ENCODE measurements around the gene EIF4A2. TPM values are rescaled to one million over a fixed set of nuclear protein-coding genes. Genes with fewer than 3 reads are reported as not detected.

Gene EIF4A2
- total and polyA plus RNA-seq, 2 of the 13 experiments (the other 11 are each of a cell fraction or from before 2014, with no cell fraction given), result 480 to 596 TPM

DNA sequence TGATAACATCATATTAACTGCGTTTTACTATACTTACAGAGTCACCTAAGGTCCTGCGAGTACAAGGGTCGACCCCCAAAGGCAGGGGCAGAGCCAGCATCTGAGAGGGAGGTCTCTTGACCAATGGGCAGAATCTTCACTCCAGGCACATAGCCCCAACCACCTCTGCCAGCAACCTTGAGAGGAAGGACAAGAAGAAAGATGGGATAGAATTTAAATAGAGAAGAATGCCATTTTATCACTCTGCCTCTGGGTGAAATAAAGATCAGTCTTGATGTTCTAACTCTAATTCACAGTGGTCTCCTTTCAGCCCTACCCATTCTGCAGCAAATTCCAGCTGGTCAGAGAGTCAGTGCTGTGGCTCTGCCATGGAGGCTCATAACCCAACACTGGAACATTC lies 39.7 kb upstream of the EIF4A2 start (continued):
- TF ChIP-seq, protein P1, sequence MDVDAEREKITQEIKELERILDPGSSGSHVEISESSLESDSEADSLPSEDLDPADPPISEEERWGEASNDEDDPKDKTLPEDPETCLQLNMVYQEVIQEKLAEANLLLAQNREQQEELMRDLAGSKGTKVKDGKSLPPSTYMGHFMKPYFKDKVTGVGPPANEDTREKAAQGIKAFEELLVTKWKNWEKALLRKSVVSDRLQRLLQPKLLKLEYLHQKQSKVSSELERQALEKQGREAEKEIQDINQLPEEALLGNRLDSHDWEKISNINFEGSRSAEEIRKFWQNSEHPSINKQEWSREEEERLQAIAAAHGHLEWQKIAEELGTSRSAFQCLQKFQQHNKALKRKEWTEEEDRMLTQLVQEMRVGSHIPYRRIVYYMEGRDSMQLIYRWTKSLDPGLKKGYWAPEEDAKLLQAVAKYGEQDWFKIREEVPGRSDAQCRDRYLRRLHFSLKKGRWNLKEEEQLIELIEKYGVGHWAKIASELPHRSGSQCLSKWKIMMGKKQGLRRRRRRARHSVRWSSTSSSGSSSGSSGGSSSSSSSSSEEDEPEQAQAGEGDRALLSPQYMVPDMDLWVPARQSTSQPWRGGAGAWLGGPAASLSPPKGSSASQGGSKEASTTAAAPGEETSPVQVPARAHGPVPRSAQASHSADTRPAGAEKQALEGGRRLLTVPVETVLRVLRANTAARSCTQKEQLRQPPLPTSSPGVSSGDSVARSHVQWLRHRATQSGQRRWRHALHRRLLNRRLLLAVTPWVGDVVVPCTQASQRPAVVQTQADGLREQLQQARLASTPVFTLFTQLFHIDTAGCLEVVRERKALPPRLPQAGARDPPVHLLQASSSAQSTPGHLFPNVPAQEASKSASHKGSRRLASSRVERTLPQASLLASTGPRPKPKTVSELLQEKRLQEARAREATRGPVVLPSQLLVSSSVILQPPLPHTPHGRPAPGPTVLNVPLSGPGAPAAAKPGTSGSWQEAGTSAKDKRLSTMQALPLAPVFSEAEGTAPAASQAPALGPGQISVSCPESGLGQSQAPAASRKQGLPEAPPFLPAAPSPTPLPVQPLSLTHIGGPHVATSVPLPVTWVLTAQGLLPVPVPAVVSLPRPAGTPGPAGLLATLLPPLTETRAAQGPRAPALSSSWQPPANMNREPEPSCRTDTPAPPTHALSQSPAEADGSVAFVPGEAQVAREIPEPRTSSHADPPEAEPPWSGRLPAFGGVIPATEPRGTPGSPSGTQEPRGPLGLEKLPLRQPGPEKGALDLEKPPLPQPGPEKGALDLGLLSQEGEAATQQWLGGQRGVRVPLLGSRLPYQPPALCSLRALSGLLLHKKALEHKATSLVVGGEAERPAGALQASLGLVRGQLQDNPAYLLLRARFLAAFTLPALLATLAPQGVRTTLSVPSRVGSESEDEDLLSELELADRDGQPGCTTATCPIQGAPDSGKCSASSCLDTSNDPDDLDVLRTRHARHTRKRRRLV (CRISPR knock-in tag; IDR thresholded peaks at IDR 0.05), result no peak
- TF ChIP-seq NCOR1 (IDR thresholded peaks at IDR 0.05; ENCODE audit: borderline replicate concordance, low read length), result no peak

DNA sequence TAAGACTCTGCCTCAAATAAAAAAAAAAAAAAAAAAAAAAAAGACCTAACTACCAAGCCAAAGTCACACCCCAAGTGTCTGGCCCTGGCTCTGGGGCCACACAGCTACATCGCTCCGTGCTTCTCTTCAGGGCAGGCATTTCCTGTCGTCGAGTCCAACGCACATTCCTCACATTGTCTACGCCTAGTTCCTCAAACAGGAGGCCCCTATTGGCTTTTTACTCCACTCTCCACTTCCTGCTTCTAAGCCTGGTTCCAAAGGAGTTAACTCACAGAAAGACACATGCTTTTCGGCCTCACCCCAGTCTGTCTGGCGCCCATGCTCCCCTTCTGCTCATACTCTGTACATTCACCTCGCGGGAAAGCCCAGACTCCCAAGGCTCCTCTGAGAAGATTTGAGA lies 37.4 kb upstream of the EIF4A2 start:
- ATAC-seq (peak; percentile 93), FAIRE-seq (peak; percentile 21), DNase-seq (ENCODE audit: low spot score) (peak; percentile 94)
- ChIA-PET CTCF (ENCODE audit: low intra/inter-chr PET ratio, low total read pairs) (no interaction called here), POLR2A (interaction anchor here (1.0 to 2.6 kb wide), 7 partner anchors 10 to 178 kb away, joined by 3 to 23 read pairs (median 4); partner anchors contain the start of genes EIF4A2 and KNG1)
- intact Hi-C loops (cut with micrococcal nuclease; ENCODE audit: unreplicated experiment) (no loop called here), in situ Hi-C loops (cut with HindIII; ENCODE audit: extremely low pct_ligation_motif_present, low pct_unique_long_range_greater_than_20kb) (no loop called here)
- H3K79me2 ChIP-seq (ENCODE audit: insufficient read depth, low read length), result no peaks in the 10 kb centered on the region
- H3K9me3 ChIP-seq (ENCODE audit: low read length), result no peaks in the 10 kb centered on the region
- H2AFZ ChIP-seq (ENCODE audit: low read length), result no peak overlapping the region
- H3K4me1 ChIP-seq (ENCODE audit: insufficient read depth, low read length), result peaks cover 58% of the 10 kb centered on the region
- H3K36me3 ChIP-seq (replicated peaks in 1 of 2; ENCODE audit: control insufficient read depth in 1 of 2, insufficient read depth in 2 of 2, low read length in 2 of 2), result no peaks in the 10 kb centered on the region
- no peak overlapping the region for H3K4me3 ChIP-seq (replicated peaks in 1 of 3; ENCODE audit: insufficient read depth in 1 of 3, low read depth in 2 of 3, low read length in 3 of 3)
- H3K27ac ChIP-seq (ENCODE audit: extremely low read length, insufficient read depth, low read length), result peak overlapping the region; percentile 71
- 14% methylated on average over 10 of the region's 10 CpGs for WGBS (ENCODE audit: low lambda C conversion rate)
- H4K20me1 ChIP-seq (ENCODE audit: insufficient read depth, low read length), result no peaks in the 10 kb centered on the region
- H3K9ac ChIP-seq (ENCODE audit: insufficient read depth, low read depth, low read length), result 0 out of 2 replicates have a peak overlapping the region, but pooled peaks have one; percentile 21
- no TSS peak for BruUV-seq (replicated peaks)
- no peaks in the 10 kb centered on the region for H3K27me3 ChIP-seq (ENCODE audit: control insufficient read depth in 1 of 2, insufficient read depth in 2 of 2, low read length in 2 of 2)
- H3K4me2 ChIP-seq (ENCODE audit: low read depth, low read length), result peak overlapping the region; percentile 39
- TF ChIP-seq SRY (CRISPR knock-in tag; IDR thresholded peaks at IDR 0.05), result no peak
- TF ChIP-seq, protein P2, sequence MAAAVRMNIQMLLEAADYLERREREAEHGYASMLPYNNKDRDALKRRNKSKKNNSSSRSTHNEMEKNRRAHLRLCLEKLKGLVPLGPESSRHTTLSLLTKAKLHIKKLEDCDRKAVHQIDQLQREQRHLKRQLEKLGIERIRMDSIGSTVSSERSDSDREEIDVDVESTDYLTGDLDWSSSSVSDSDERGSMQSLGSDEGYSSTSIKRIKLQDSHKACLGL (CRISPR knock-in tag; IDR thresholded peaks at IDR 0.05), result no peak
- TF ChIP-seq ZNF569 (CRISPR knock-in tag; IDR thresholded peaks at IDR 0.05; ENCODE audit: borderline replicate concordance), result no peak
- TF ChIP-seq FLYWCH1 (CRISPR knock-in tag; IDR thresholded peaks at IDR 0.05), result peak; percentile 76; the same call in 1 of the 2 replicates
- TF ChIP-seq PCBP2 (optimal IDR thresholded peaks at IDR 0.05; ENCODE audit: low read depth, low read length, poor library complexity, severe bottlenecking), result no peak
- TF ChIP-seq KLF15 (CRISPR knock-in tag; IDR thresholded peaks at IDR 0.05; ENCODE audit: borderline replicate concordance), result no peak
- TF ChIP-seq, protein P3, sequence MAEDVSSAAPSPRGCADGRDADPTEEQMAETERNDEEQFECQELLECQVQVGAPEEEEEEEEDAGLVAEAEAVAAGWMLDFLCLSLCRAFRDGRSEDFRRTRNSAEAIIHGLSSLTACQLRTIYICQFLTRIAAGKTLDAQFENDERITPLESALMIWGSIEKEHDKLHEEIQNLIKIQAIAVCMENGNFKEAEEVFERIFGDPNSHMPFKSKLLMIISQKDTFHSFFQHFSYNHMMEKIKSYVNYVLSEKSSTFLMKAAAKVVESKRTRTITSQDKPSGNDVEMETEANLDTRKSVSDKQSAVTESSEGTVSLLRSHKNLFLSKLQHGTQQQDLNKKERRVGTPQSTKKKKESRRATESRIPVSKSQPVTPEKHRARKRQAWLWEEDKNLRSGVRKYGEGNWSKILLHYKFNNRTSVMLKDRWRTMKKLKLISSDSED (CRISPR knock-in tag; IDR thresholded peaks at IDR 0.05), result no peak
- no peak for TF ChIP-seq RELA (CRISPR knock-in tag; IDR thresholded peaks at IDR 0.05)
- TF ChIP-seq SRSF4 (IDR thresholded peaks at IDR 0.05; ENCODE audit: low read depth, low read length, poor library complexity, severe bottlenecking), result no peak
- TF ChIP-seq ZNF24 (IDR thresholded peaks at IDR 0.05), result no peak
- TF ChIP-seq, protein P4, sequence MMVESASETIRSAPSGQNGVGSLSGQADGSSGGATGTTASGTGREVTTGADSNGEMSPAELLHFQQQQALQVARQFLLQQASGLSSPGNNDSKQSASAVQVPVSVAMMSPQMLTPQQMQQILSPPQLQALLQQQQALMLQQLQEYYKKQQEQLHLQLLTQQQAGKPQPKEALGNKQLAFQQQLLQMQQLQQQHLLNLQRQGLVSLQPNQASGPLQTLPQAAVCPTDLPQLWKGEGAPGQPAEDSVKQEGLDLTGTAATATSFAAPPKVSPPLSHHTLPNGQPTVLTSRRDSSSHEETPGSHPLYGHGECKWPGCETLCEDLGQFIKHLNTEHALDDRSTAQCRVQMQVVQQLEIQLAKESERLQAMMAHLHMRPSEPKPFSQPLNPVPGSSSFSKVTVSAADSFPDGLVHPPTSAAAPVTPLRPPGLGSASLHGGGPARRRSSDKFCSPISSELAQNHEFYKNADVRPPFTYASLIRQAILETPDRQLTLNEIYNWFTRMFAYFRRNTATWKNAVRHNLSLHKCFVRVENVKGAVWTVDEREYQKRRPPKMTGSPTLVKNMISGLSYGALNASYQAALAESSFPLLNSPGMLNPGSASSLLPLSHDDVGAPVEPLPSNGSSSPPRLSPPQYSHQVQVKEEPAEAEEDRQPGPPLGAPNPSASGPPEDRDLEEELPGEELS (CRISPR knock-in tag; IDR thresholded peaks at IDR 0.05), result peak; percentile 64; the same call in 1 of the 2 replicates
